Thyroid gland (tissue), 4 donors: ENCODE results near the gene RNF17.

ENCODE experiments used
- CTCF ChIP-seq, 6 experiments: fragments of 200-600 bp in 3 of 6; fragments of 450-650 bp in 3 of 6; sonication (generic) in 3 of 6; IDR thresholded peaks; one replicate each; pipeline ENCODE4 v1.5.1; 2016 to 2019; ENCODE audit warnings: antibody characterized with exemption in 6 of 6, mild to moderate bottlenecking in 2 of 6, inconsistent platforms in 1 of 6, moderate library complexity in 1 of 6
- POLR2A ChIP-seq, 2 donors: fragments of 450-650 bp; IDR thresholded peaks; one replicate each; pipeline ENCODE4 v1.6.1; 2017; ENCODE audit warnings: antibody characterized with exemption in 2 of 2, mild to moderate bottlenecking in 2 of 2, moderate library complexity in 1 of 2

GRCh38 chr13:24741791-24742190 is 22.2 kb upstream of the RNF17 start:
- no peak for TF ChIP-seq CTCF (IDR thresholded peaks at IDR 0.05)
- no peak for TF ChIP-seq POLR2A (IDR thresholded peaks at IDR 0.05)
